Cardiac atrium fibroblast (primary cell): ENCODE data around the gene PLPP3. TPM values are rescaled to one million over a fixed set of nuclear protein-coding genes. Genes with fewer than 3 reads are reported as not detected.

Source experiments
- total RNA-seq: library from RNA; depleted of rRNA; stranded (reverse); fragments of >200 nt; gene quantifications from 2 replicates; pipeline ENCODE4 v1.2.3, GENCODE V29; 2015

Gene PLPP3
- 167 and 196 TPM in 2 replicates for total RNA-seq

GRCh38 chr1:56578963-56579875 lies at the start of gene PLPP3:
TSS of gene PLPP3 (minus strand) at chr1:56579563. CDS start at chr1:56579016, 547 bp downstream.

Other genes starting within 250 kb of the PLPP3 start
- gene PRKAA2, start 65.8 kb upstream of the PLPP3 start, total RNA-seq = under 0.01 and 0.16 TPM in 2 replicates
- gene FYB2, start 239.8 kb upstream of the PLPP3 start, total RNA-seq = not detected in 2 replicates